ENCODE measurements around the gene GAB2.
A peak's percentile ranks its signal among the peaks of the same experiment; 100 is the strongest.
"Not testable (repeated sequence)": the region's sequence is repeated elsewhere in the genome, so short reads cannot be mapped to it uniquely, and the experiment has no call there.

GAB2 gene, protein sequence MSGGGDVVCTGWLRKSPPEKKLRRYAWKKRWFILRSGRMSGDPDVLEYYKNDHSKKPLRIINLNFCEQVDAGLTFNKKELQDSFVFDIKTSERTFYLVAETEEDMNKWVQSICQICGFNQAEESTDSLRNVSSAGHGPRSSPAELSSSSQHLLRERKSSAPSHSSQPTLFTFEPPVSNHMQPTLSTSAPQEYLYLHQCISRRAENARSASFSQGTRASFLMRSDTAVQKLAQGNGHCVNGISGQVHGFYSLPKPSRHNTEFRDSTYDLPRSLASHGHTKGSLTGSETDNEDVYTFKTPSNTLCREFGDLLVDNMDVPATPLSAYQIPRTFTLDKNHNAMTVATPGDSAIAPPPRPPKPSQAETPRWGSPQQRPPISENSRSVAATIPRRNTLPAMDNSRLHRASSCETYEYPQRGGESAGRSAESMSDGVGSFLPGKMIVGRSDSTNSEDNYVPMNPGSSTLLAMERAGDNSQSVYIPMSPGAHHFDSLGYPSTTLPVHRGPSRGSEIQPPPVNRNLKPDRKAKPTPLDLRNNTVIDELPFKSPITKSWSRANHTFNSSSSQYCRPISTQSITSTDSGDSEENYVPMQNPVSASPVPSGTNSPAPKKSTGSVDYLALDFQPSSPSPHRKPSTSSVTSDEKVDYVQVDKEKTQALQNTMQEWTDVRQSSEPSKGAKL

GRCh38 chr11:78417175-78417887 is at the start of gene GAB2:
TSS of gene GAB2 (minus strand) at chr11:78417820. CDS start at chr11:78417720, 100 bp downstream.
- peak; percentile 13 for DNase-seq

- no peak for DNase-seq
Observed at GRCh38 chr11:78467370-78467769, 49.8 kb upstream of the GAB2 start.

GRCh38 chr11:78465169-78465942 is 47.7 kb upstream of the GAB2 start:
- DNase-seq: no peak

DNA sequence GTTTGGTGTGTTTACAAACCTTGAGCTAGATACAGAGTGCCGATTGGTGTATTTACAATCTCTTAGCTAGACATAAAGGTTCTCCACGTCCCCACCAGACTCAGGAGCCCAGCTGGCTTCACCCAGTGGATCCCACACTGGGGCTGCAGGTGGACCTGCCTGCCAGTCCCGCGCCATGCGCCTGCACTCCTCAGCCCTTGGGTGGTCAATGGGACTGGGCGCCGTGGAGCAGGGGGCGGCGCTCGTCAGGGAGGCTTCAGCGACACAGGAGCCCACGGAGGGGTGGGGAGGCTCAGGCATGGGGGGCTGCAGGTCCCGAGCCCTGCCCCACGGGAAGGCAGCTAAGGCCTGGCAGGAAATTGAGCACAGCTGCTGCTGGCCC is 47.2 kb upstream of the GAB2 start:
- DNase-seq: not testable (repeated sequence)

DNA sequence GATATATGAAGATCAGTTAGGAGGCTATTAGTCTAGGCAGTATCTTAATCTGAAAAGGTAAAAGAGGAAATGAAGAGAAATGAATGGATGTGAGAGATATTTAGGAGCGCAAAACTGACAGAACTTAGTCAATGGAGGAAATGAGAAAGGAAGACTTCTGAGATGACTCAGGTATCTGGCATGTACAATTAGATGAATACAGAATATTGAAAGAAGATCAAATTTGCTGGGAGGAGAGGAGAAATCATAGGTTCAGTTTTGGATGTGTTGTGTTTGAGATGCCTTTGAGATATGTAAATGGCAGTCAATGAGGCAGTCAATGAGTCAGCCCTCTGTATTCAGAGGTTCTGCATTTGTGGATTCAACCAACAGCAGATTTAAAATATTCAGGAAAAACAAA is 42.9 kb upstream of the GAB2 start:
- no peak for DNase-seq

DNA sequence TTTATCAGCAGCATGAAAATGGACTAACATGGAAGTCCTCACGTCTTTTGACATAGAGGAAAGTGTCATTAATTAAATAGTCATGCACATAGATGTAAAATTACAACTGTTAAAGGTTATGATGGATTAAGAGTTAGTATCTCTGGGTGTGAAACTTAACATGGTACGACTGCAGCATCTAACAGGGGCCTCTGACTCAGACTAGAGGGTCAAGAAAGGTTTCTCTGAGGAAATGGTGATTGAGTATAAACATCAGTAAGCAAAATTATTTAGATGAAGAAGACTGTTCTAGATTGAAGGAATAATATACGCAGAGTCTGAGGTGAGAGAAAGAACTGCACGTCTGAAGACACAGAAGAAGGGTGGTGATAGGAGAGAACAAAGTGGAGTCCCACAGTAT is 42.1 kb upstream of the GAB2 start:
- no peak for DNase-seq

DNA sequence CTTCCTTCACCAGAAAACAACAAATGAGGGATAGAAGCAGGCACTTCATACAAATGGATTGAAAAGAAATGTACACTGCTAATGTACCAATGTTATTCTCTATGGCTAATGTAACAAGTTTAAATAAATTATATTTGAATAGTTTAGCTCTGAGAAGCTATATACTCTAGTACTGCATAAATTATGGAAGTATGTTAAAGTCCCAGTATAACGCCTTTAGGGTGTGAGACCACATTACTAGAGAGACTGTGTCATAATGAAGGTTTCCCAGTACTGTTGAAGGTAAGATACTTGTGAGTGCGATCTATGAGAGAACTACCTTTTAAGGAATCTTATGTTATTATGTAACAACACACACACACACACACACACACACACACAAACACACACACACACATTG is 39.8 kb upstream of the GAB2 start:
- DNase-seq: no peak

DNA sequence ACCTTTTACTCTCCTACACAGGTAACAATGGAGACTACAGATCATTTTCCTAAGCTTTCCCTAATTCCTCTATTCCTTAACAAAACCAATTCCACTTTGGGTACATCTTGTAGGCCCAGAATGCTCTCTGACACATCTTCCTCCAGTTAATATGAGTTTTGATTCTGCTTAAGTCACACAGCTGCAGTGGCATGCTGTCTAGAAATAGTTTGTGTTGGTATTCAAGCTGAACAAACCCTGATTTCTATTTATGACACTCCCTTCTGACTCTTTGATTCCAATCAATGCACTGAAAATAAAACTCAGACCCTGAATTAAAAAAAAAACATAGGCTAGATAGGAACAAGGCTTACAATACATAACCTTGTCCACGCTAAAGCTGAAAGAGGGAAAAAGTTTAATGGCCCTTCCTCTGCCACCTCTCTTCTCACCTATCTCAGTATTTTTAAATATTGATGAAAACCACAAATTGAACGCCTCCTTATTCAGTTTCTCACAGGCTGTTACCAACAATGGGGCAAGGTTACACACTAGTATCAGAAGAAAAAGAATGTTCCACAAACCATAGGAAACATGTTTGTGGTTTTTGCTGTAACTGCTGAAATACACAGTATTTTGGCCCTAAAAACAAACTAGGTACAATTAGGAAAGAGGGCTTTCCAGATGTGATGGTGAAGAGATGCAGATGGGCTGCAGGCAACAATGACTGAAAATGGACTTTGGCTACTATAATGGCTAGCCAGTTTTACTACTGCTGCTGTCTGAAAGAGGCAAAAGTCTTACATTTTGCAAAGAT is 35.7 kb upstream of the GAB2 start:
- no peak for DNase-seq

DNA sequence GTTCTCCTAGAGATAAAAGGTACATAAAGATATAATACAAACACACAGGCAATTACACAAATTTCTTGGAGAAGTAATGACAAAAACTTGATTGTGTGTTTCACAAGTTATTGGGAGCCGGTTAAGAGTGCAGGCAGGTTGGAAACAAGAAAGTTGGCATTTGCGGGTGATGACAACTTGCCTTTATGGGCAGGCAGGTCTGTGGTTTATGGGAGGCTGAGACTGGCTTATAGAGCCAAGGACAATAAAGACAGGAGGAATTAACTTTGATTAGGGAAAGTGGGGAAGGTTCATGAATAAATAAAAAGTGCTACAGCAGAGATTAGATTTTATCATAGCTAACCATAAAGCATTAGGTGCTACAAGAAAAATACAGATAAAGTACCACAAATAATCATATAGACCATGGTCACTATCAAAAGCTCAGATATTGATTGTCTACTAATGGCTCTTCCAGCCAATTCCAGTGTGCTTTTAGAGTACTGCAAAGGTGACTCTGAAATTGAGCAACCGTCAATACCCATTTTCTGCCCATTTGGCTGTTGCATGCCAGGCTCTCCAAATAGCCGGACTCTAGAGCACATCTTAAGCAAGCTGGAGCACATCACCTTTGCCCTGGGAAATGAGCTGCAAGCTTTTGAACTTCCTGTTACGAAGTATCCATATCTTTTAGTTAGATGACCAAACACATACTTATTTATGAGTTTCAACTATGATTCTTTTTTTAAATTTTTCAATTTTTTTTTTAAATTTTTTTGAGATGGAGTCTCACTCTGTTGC is 33.9 kb upstream of the GAB2 start:
- no peak for DNase-seq

DNA sequence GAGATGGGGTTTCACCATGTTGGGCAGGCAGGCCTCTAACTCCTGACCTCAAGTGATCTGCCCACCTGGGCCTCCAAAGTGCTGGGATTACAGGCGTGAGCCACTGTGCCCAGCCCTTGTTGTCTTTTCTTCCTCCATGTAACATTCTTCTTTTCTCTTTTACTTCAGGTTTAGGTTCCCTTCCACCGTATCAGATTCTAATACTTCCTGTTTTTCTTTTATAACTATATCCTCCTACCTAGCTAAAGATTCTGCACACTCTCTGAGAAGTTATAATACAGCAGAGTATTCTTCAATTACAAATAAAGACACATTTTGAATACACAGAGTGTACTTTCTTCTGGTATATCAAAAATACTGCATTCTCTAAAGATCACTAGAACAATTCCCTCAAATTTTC is 33.2 kb upstream of the GAB2 start:
- no peak for DNase-seq

DNA sequence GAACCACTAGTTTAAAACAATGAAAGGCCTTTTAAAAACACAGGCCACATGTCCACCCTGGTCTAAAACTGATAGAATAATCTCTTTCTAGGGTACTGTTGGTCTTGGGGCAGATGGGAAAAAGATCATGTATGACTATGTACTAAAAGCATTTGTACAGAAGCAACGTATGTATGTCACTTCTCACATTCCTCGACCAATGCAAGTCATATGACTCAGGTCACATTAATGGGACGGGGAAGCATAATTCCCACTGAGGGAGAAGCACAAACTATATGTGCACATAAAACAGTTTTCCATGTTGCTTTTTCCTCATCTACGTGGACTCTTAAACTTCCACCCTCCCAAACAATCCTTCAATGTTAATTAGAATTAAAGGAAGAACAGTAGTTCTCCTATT is 32.2 kb upstream of the GAB2 start:
- no peak for DNase-seq

DNA sequence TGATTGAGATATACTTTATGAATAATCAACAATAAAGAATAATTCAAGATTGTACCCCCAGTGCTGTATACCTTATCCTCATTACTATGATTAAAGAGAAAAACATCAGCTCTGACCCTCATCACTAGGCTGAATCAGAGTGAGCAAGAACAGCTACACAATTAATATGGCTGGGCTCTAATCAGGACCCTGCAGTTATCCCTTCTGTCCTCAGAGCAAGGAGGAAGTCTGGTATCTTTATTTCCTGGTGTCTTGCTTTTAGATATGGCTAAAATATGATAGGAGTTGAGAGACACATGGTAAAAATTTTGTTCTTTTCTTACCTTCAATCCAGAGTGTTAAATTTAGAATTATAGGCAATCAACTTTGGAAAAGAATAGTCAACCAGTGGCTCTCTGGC is 28.6 kb upstream of the GAB2 start:
- no peak for DNase-seq

GRCh38 chr11:78444726-78445125 is 27.1 kb upstream of the GAB2 start:
- no peak for DNase-seq

DNA sequence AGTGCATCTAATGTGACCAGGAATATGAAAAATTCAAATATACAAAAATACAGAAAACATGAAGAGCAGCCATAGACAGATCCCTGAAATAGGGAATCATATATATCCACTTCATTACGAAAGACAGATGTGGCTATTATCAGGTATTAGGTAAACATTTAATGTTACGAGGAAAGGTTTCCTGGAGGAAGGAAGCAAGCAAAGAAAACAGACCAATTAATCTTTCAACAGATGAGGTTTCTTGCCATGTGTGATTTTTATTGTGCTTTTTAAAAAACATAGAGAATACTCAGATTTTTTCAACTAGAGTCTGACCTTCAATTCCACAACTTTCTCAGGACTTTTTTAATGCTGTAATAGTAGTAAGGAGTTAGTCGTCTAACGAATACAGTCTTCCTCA is 24.3 kb upstream of the GAB2 start:
- DNase-seq: no peak

GRCh38 chr11:78438298-78438975 is 20.8 kb upstream of the GAB2 start:
- no peak for DNase-seq

GRCh38 chr11:78432956-78433355 is 15.3 kb upstream of the GAB2 start:
- no peak for DNase-seq

- DNase-seq: no peak
Observed at GRCh38 chr11:78432058-78432515, 14.5 kb upstream of the GAB2 start.

GRCh38 chr11:78429660-78430059 is 12.0 kb upstream of the GAB2 start:
- DNase-seq: no peak

- no peak for DNase-seq
Observed at GRCh38 chr11:78429209-78429608, 11.6 kb upstream of the GAB2 start.

GRCh38 chr11:78428773-78429172 is 11.2 kb upstream of the GAB2 start:
- DNase-seq: no peak

GRCh38 chr11:78428266-78428636 is 10.6 kb upstream of the GAB2 start:
- no peak for DNase-seq
